Lung (tissue), 12 donors: Measurements from ENCODE around the gene POR. TPM values are rescaled to one million over a fixed set of nuclear protein-coding genes. Genes with fewer than 3 reads are reported as not detected.
"Not testable (repeated sequence)": the region's sequence is repeated elsewhere in the genome, so short reads cannot be mapped to it uniquely, and the experiment has no call there.

ENCODE experiments used
- ATAC-seq: fragments of 200-7000 bp; cut with Tn5 transposase; one replicate; pipeline ENCODE4 v1.9.1; 2020; ENCODE audit warnings: moderate number of reproducible peaks; ENCODE audit not compliant: insufficient read depth, low FRiP score
- DNase-seq, 3 donors: peaks; one replicate each; pipeline ENCODE4 v3.0.0-alpha.2; 2013 to 2017
- H3K27ac ChIP-seq, 2 donors: one replicate each; pipeline ENCODE4 v1.5.1; 2013; ENCODE audit warnings: mild to moderate bottlenecking in 2 of 2, moderate library complexity in 2 of 2, control low read depth in 1 of 2, inconsistent platforms in 1 of 2, low read depth in 1 of 2, low read length in 1 of 2
- H3K27me3 ChIP-seq, 3 donors: one replicate each; pipeline ENCODE4 v1.5.1; 2013; ENCODE audit warnings: low read length in 2 of 3; ENCODE audit not compliant: control insufficient read depth in 3 of 3, insufficient read depth in 3 of 3
- H3K36me3 ChIP-seq, 4 donors: one replicate each; pipeline ENCODE4 v1.5.1; 2013; ENCODE audit warnings: low read length in 4 of 4, mild to moderate bottlenecking in 1 of 4, moderate library complexity in 1 of 4; ENCODE audit not compliant: control insufficient read depth in 4 of 4, insufficient read depth in 4 of 4
- H3K4me1 ChIP-seq, 5 donors: one replicate each; pipeline ENCODE4 v1.5.1; 2013; ENCODE audit warnings: low read length in 5 of 5, mild to moderate bottlenecking in 2 of 5, moderate library complexity in 1 of 5; ENCODE audit not compliant: control insufficient read depth in 5 of 5, insufficient read depth in 5 of 5
- H3K4me3 ChIP-seq: one replicate; pipeline ENCODE4 v1.5.1; 2013; ENCODE audit warnings: mild to moderate bottlenecking, control low read depth, moderate library complexity
- H3K9ac ChIP-seq, 2 donors: one replicate each; pipeline ENCODE4 v1.5.1; 2013; ENCODE audit warnings: low read length in 2 of 2, control low read depth in 1 of 2; ENCODE audit not compliant: insufficient read depth in 1 of 2
- H3K9me3 ChIP-seq, 4 donors: one replicate each; pipeline ENCODE4 v1.5.1; 2013; ENCODE audit warnings: low read length in 3 of 4, mild to moderate bottlenecking in 1 of 4, moderate library complexity in 1 of 4; ENCODE audit not compliant: control insufficient read depth in 4 of 4, insufficient read depth in 3 of 4
- CTCF ChIP-seq: IDR thresholded peaks from 2 replicates; pipeline ENCODE4 v1.5.1; 2012; ENCODE audit warnings: mild to moderate bottlenecking; ENCODE audit errors: control extremely low read depth, extremely low read depth
- WGBS, 2 donors: extraction: QIAGEN DNeasy Blood & Tissue Kit; methylation state at CpG; one replicate each; pipeline ENCODE4 v1.1.7; 2013; 5-methylcytosine and 5-hydroxymethylcytosine counted together
- polyA plus RNA-seq, 2 donors: library from polyadenylated mRNA; stranded (reverse); fragments of 200-250 nt; gene quantifications; one replicate each; pipeline ENCODE4 v1.2.1, GENCODE V29; 2013
- total RNA-seq, 2 donors: library from RNA; depleted of rRNA in 1 of 2; stranded (reverse); fragments of >200 nt in 1 of 2; gene quantifications; one replicate each; pipeline ENCODE4 v1.2.1, GENCODE V29; 2014 to 2021
- donor health status: control.
- donor health status: control.
- donor health status: Bipolar disorder and iron deficiency.
- donor health status: healthy.
- donor health status: DM: yes; HTN: yes; CAD: no.

The POR gene
- total and polyA plus RNA-seq, 4 donors: 111 to 305 (median 264) TPM

GRCh38 chr7:75905785-75906604, 9.0 kb upstream of the POR start:
- peaks cover 0 to 10% (median 3%) of the 10 kb centered on the region in 5 donors for H3K4me1 ChIP-seq
- peak; percentile 86 for ATAC-seq
- H3K9me3 ChIP-seq: no peaks in the 10 kb centered on the region
- H3K36me3 ChIP-seq: no peaks in the 10 kb centered on the region
- TF ChIP-seq CTCF: no peak
- H3K4me3 ChIP-seq: no peak overlapping the region
- H3K27ac ChIP-seq: peak overlapping the region in 1 of 2 donors; percentile 88
- H3K9ac ChIP-seq: no peak overlapping the region
- 28 to 32% methylated on average over 17 of the region's 17 CpGs for WGBS, 2 donors
- peak; percentile 70 to 77 (median 73) for DNase-seq
- no peaks in the 10 kb centered on the region for H3K27me3 ChIP-seq

GRCh38 chr7:75906991-75907667, 7.8 kb upstream of the POR start:
- H3K27ac ChIP-seq: peak overlapping the region in 1 of 2 donors; percentile 15
- no peaks in the 10 kb centered on the region for H3K27me3 ChIP-seq
- peaks cover 0 to 10% (median 3%) of the 10 kb centered on the region in 5 donors for H3K4me1 ChIP-seq
- TF ChIP-seq CTCF: no peak
- no peaks in the 10 kb centered on the region for H3K9me3 ChIP-seq
- ATAC-seq (no peak), DNase-seq (no peak)
- no peaks in the 10 kb centered on the region for H3K36me3 ChIP-seq
- WGBS, 2 donors: 75 to 86% methylated on average over 10 of the region's 10 CpGs
- no peak overlapping the region for H3K4me3 ChIP-seq
- no peak overlapping the region for H3K9ac ChIP-seq

- not testable (repeated sequence) for H3K4me3 ChIP-seq, H3K9me3 ChIP-seq, H3K36me3 ChIP-seq, H3K27me3 ChIP-seq, H3K9ac ChIP-seq, ATAC-seq, DNase-seq
- 88% methylated on average over 9 of the region's 9 CpGs for WGBS, 2 donors
- Histone ChIP-seq H3K27ac (peak overlapping the region in 1 of 2 donors; percentile 14), H3K4me1 (peaks cover 0 to 10% (median 3%) of the 10 kb centered on the region in 5 donors)
These were observed 7.3 kb upstream of the POR start for GRCh38 chr7:75907668-75908039.

GRCh38 chr7:75909521-75910132, 5.3 kb upstream of the POR start:
- Histone ChIP-seq H3K27me3 (no peaks in the 10 kb centered on the region), H3K4me3 (no peak overlapping the region), H3K27ac (no peak overlapping the region), H3K4me1 (peaks cover 0 to 14% (median 3%) of the 10 kb centered on the region in 5 donors), H3K9me3 (no peaks in the 10 kb centered on the region), H3K9ac (no peak overlapping the region), H3K36me3 (no peaks in the 10 kb centered on the region)
- ATAC-seq (no peak), DNase-seq (no peak)
- TF ChIP-seq CTCF: no peak
- 93 to 95% methylated on average over 5 of the region's 5 CpGs for WGBS, 2 donors

GRCh38 chr7:75911186-75911585, 3.8 kb upstream of the POR start:
- not testable (repeated sequence) for H3K36me3 ChIP-seq, H3K9ac ChIP-seq, H3K27ac ChIP-seq, H3K9me3 ChIP-seq, ATAC-seq, DNase-seq, H3K4me3 ChIP-seq, H3K4me1 ChIP-seq, H3K27me3 ChIP-seq
- 72 to 76% methylated on average over 12 of the region's 12 CpGs for WGBS, 2 donors
